ENCODE data around the gene RGS2. TPM values are rescaled to one million over a fixed set of nuclear protein-coding genes. Genes with fewer than 3 reads are reported as not detected.

Gene RGS2, protein sequence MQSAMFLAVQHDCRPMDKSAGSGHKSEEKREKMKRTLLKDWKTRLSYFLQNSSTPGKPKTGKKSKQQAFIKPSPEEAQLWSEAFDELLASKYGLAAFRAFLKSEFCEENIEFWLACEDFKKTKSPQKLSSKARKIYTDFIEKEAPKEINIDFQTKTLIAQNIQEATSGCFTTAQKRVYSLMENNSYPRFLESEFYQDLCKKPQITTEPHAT
- 1 to 10 TPM; 2.9 TPM for total RNA-seq

DNA sequence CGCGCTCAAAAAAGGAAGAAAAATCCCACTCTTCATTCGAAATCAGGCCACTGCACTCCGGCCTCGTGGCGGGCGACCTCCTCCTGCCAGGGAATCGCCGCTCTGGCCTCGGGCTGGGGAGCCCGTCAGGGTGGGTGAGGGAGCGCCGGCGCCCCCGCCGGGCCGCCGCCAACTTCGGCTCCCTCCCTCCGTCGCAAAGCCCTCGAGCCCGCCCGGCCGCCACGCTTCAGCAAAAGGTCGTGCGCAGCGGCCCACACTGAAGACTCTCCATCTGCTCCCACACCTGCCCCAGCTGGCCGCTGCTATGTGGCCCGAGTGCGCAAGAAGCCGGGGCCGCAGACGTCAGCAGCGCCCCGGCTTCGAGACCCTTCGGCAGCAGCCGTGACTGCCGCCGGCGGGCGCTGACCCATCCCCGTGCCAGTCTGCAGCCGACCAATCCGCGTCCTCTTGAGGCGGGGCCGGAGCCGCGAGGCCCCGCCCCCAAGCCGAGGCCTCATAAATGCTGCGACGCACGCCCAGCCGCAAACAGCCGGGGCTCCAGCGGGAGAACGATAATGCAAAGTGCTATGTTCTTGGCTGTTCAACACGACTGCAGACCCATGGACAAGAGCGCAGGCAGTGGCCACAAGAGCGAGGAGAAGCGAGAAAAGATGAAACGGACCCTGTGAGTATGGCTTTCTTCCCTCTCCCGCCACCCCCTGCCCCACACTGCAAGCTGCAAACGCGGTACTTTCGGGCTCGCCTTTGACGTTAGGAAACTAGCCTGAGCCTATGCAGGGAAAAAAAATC, at the start of gene RGS2:
Gene RGS2, plus strand, starts transcription at position 522 of the 789 bp plus-strand sequence. Its CDS starts 33 bp downstream, at position 555.

Other genes starting within 250 kb of the RGS2 start
- gene RGS1, start 233.3 kb upstream of the RGS2 start, total RNA-seq = 10 to 100 TPM; 19.9 to 20.2 TPM
- gene RGS13, start 172.9 kb upstream of the RGS2 start, total RNA-seq = not detected

Measured in activated naive CD4-positive, alpha-beta T cell treated with anti-CD3 and anti-CD28 coated beads, Interleukin-2, amount 10 ng/mL, durations not matched to agents 5 hours and 36 hours (primary cell).